Activated naive CD4-positive, alpha-beta T cell treated with anti-CD3 and anti-CD28 coated beads, Interleukin-2, amount 10 ng/mL, durations not matched to agents 7 days and 5 days (primary cell): ENCODE data around the gene GTF2H4.
A peak's percentile ranks its signal among the peaks of the same experiment; 100 is the strongest.

Experiments used
- CTCF ChIA-PET: fragments of 350-600 bp; sonication (Branson Sonifier 250); formaldehyde crosslinking; loops from one replicate; lab custom pipeline; 2021; ENCODE audit warnings: antibody characterized with exemption; lab: Charles Lee
- DNase-seq: peaks from one replicate; pipeline ENCODE4 v3.0.0-alpha.2; 2020
- H3K27ac Mint-ChIP-seq: one replicate; pipeline ENCODE4 v1.8.0; 2021; ENCODE audit warnings: mild to moderate bottlenecking, moderate library complexity, mixed read lengths
- H3K27me3 Mint-ChIP-seq: one replicate; pipeline ENCODE4 v1.8.0; 2021; ENCODE audit warnings: mild to moderate bottlenecking, mixed read lengths
- H3K36me3 Mint-ChIP-seq: one replicate; pipeline ENCODE4 v1.8.0; 2021; ENCODE audit warnings: mixed read lengths
- H3K4me1 Mint-ChIP-seq: one replicate; pipeline ENCODE4 v1.8.0; 2021; ENCODE audit warnings: mixed read lengths
- H3K4me3 Mint-ChIP-seq: one replicate; pipeline ENCODE4 v1.8.0; 2021; ENCODE audit warnings: mild to moderate bottlenecking, moderate library complexity, mixed read lengths
- H3K9me3 Mint-ChIP-seq: one replicate; pipeline ENCODE4 v1.8.0; 2021; ENCODE audit warnings: mixed read lengths

Gene GTF2H4

GRCh38 chr6:30876039-30876730 is 31.8 kb upstream of the GTF2H4 start:
- Mint-ChIP-seq H3K27me3 (peaks cover 8% of the 10 kb centered on the region), H3K4me1 (peaks cover 33% of the 10 kb centered on the region), H3K27ac (no peak overlapping the region), H3K9me3 (peaks cover 19% of the 10 kb centered on the region), H3K4me3 (no peak overlapping the region), H3K36me3 (peaks cover 11% of the 10 kb centered on the region)
- CTCF ChIA-PET: interaction anchor here (0.7 to 11.6 kb wide), 9 partner anchors 8 to 204 kb away, joined by 3 to 174 read pairs (median 5); partner anchors contain the start of gene IER3
- DNase-seq: no peak

GRCh38 chr6:30877419-30878262 is 30.4 kb upstream of the GTF2H4 start:
- peaks cover 26% of the 10 kb centered on the region for H3K4me1 Mint-ChIP-seq
- peaks cover 23% of the 10 kb centered on the region for H3K27me3 Mint-ChIP-seq
- H3K36me3 Mint-ChIP-seq: peaks cover 4% of the 10 kb centered on the region
- H3K9me3 Mint-ChIP-seq: peaks cover 6% of the 10 kb centered on the region
- H3K4me3 Mint-ChIP-seq: peak overlapping the region; percentile 50
- CTCF ChIA-PET: interaction anchor here (0.6 to 11.6 kb wide), 16 partner anchors 10 to 1017 kb away, joined by 3 to 174 read pairs (median 5); no protein-coding TSS in a partner anchor
- peak overlapping the region; percentile 79 for H3K27ac Mint-ChIP-seq
- DNase-seq: peak; percentile 84

GRCh38 chr6:30879684-30880427 is 28.2 kb upstream of the GTF2H4 start:
- no peak for DNase-seq
- H3K9me3 Mint-ChIP-seq: no peaks in the 10 kb centered on the region
- H3K27me3 Mint-ChIP-seq: peaks cover 38% of the 10 kb centered on the region
- no peaks in the 10 kb centered on the region for H3K36me3 Mint-ChIP-seq
- CTCF ChIA-PET: interaction anchor here (1.3 to 11.6 kb wide), 4 partner anchors 10 to 136 kb away, joined by 3 to 174 read pairs (median 16); partner anchors contain the start of gene IER3
- H3K4me1 Mint-ChIP-seq: peaks cover 38% of the 10 kb centered on the region
- H3K4me3 Mint-ChIP-seq: no peak overlapping the region
- no peak overlapping the region for H3K27ac Mint-ChIP-seq

- no peak for DNase-seq
- Mint-ChIP-seq H3K27ac (no peak overlapping the region), H3K4me1 (peaks cover 47% of the 10 kb centered on the region), H3K4me3 (no peak overlapping the region), H3K36me3 (no peaks in the 10 kb centered on the region), H3K27me3 (peaks cover 47% of the 10 kb centered on the region), H3K9me3 (no peaks in the 10 kb centered on the region)
- CTCF ChIA-PET: interaction anchor here (1.0 to 11.6 kb wide), 3 partner anchors 49 to 150 kb away, joined by 3 to 174 read pairs (median 25); no protein-coding TSS in a partner anchor
Observed at GRCh38 chr6:30880698-30881252, 27.2 kb upstream of the GTF2H4 start.

GRCh38 chr6:30881392-30882203 is 26.4 kb upstream of the GTF2H4 start:
- CTCF ChIA-PET: interaction anchor here (1.0 to 11.6 kb wide), 3 partner anchors 50 to 151 kb away, joined by 3 to 174 read pairs (median 8); no protein-coding TSS in a partner anchor

GRCh38 chr6:30882204-30882758 is 25.7 kb upstream of the GTF2H4 start:
- Mint-ChIP-seq H3K9me3 (no peaks in the 10 kb centered on the region), H3K4me3 (no peak overlapping the region)
- DNase-seq: no peak

More at GRCh38 chr6:30881392-30882203, 26.4 kb upstream of the GTF2H4 start:
- H3K27me3 Mint-ChIP-seq: peaks cover 56% of the 10 kb centered on the region
- no peaks in the 10 kb centered on the region for H3K36me3 Mint-ChIP-seq
- no peak overlapping the region for H3K4me3 Mint-ChIP-seq
- no peak for DNase-seq
- H3K4me1 Mint-ChIP-seq: peaks cover 50% of the 10 kb centered on the region
- no peaks in the 10 kb centered on the region for H3K9me3 Mint-ChIP-seq
- H3K27ac Mint-ChIP-seq: no peak overlapping the region

GRCh38 chr6:30882759-30883684 is 25.0 kb upstream of the GTF2H4 start:
- Mint-ChIP-seq H3K27ac (no peak overlapping the region), H3K27me3 (peaks cover 60% of the 10 kb centered on the region), H3K36me3 (no peaks in the 10 kb centered on the region), H3K4me1 (peaks cover 40% of the 10 kb centered on the region), H3K4me3 (peak overlapping the region; percentile 75), H3K9me3 (no peaks in the 10 kb centered on the region)
- no peak for DNase-seq
- CTCF ChIA-PET: interaction anchor here (0.9 to 11.6 kb wide), 4 partner anchors 31 to 197 kb away, joined by 3 to 174 read pairs (median 7); partner anchors contain the start of gene VARS2

More at GRCh38 chr6:30882204-30882758, 25.7 kb upstream of the GTF2H4 start:
- Mint-ChIP-seq H3K27me3 (peaks cover 60% of the 10 kb centered on the region), H3K36me3 (no peaks in the 10 kb centered on the region), H3K27ac (no peak overlapping the region), H3K4me1 (peaks cover 46% of the 10 kb centered on the region)
- CTCF ChIA-PET: interaction anchor here (0.9 to 11.6 kb wide), 4 partner anchors 32 to 198 kb away, joined by 3 to 174 read pairs (median 7); partner anchors contain the start of gene VARS2

GRCh38 chr6:30883685-30884520 is 24.1 kb upstream of the GTF2H4 start, which contains the start of gene DDR1:
Gene DDR1, plus strand, starts transcription at chr6:30884519. Its CDS starts 4,211 bp downstream, at chr6:30888730.
- CTCF ChIA-PET: interaction anchor here (1.4 to 11.6 kb wide), 4 partner anchors 30 to 196 kb away, joined by 3 to 174 read pairs (median 5); partner anchors contain the start of gene VARS2
- H3K27ac Mint-ChIP-seq: no peak within 1 kb of the TSS
- peaks cover 35% of the 10 kb centered on the region for H3K4me1 Mint-ChIP-seq
- H3K36me3 Mint-ChIP-seq: no peaks in the 10 kb centered on the region
- H3K27me3 Mint-ChIP-seq: peaks cover 60% of the 10 kb centered on the region
- no peaks in the 10 kb centered on the region for H3K9me3 Mint-ChIP-seq
- peak within 1 kb of the TSS; percentile 76 for H3K4me3 Mint-ChIP-seq
- peak; percentile 69 for DNase-seq

GRCh38 chr6:30884521-30885480 is 23.2 kb upstream of the GTF2H4 start:
- DNase-seq: peak; percentile 60
- CTCF ChIA-PET: interaction anchor here (0.8 to 11.6 kb wide), 5 partner anchors 29 to 186 kb away, joined by 3 to 174 read pairs (median 3); partner anchors contain the start of gene VARS2
- H3K27ac Mint-ChIP-seq: no peak overlapping the region
- peaks cover 31% of the 10 kb centered on the region for H3K4me1 Mint-ChIP-seq
- H3K9me3 Mint-ChIP-seq: no peaks in the 10 kb centered on the region
- H3K4me3 Mint-ChIP-seq: peak overlapping the region; percentile 76
- peaks cover 60% of the 10 kb centered on the region for H3K27me3 Mint-ChIP-seq
- no peaks in the 10 kb centered on the region for H3K36me3 Mint-ChIP-seq

- H3K36me3 Mint-ChIP-seq: no peaks in the 10 kb centered on the region
- no peak for DNase-seq
- CTCF ChIA-PET: interaction anchor here (0.8 to 11.6 kb wide), 5 partner anchors 28 to 185 kb away, joined by 3 to 174 read pairs (median 3); partner anchors contain the start of gene VARS2
- H3K4me3 Mint-ChIP-seq: peak overlapping the region; percentile 76
- peaks cover 65% of the 10 kb centered on the region for H3K27me3 Mint-ChIP-seq
- H3K9me3 Mint-ChIP-seq: no peaks in the 10 kb centered on the region
- H3K4me1 Mint-ChIP-seq: peaks cover 31% of the 10 kb centered on the region
- H3K27ac Mint-ChIP-seq: no peak overlapping the region
Observed at GRCh38 chr6:30885481-30885998, 22.5 kb upstream of the GTF2H4 start.
